T-cell (primary cell): ENCODE results near the gene METTL22. TPM values are rescaled to one million over a fixed set of nuclear protein-coding genes. Genes with fewer than 3 reads are reported as not detected.

Experiments used
- ATAC-seq, 4 experiments: fragments of 200-7000 bp in 3 of 4; fragments of 150-1000 bp in 1 of 4; cut with Tn5 transposase; replicated peaks in 1 of 4; 1 replicate in 3 of 4; 2 replicates in 1 of 4; pipeline ENCODE4 v1.10.0; 2021; ENCODE audit warnings: moderate library complexity in 3 of 4, mild to moderate bottlenecking in 2 of 4, moderate number of reproducible peaks in 1 of 4
- CTCF ChIA-PET, 2 donors: fragments of 300-600 bp; sonication (Branson Sonifier 250); formaldehyde crosslinking; loops; one replicate each; lab custom pipeline; 2022; ENCODE audit warnings: antibody characterized with exemption in 2 of 2; lab: Charles Lee
- POLR2A ChIA-PET, 2 donors: fragments of 300-600 bp; sonication (Branson Sonifier 250); formaldehyde crosslinking; loops; one replicate each; lab custom pipeline; 2022; ENCODE audit warnings: antibody characterized with exemption in 2 of 2; lab: Charles Lee
- DNase-seq, 35 experiments: peaks; one replicate each; pipeline versions ENCODE4 v3.0.0 to v3.0.0-alpha.2; 2013 to 2023
- H3K27ac ChIP-seq: one replicate; pipeline ENCODE4 v1.5.1; 2013; ENCODE audit warnings: low read length
- H3K27me3 ChIP-seq, 2 experiments: replicated peaks in 1 of 2; 1 replicate in 1 of 2; 2 replicates in 1 of 2; pipeline versions ENCODE4 v1.6.1 to v1.7.0; 2013; ENCODE audit warnings: low read length in 1 of 2, mixed read lengths in 1 of 2; ENCODE audit not compliant: control insufficient read depth in 2 of 2, insufficient read depth in 2 of 2; ENCODE audit errors: extremely low read depth in 1 of 2
- H3K36me3 ChIP-seq, 2 donors: 1 replicate in 1 of 2; 2 replicates in 1 of 2; pipeline versions ENCODE4 v1.6.1 to v1.7.0; 2013; ENCODE audit warnings: low read length in 1 of 2; ENCODE audit not compliant: control insufficient read depth in 2 of 2, insufficient read depth in 1 of 2; ENCODE audit errors: extremely low read depth in 1 of 2
- H3K4me1 ChIP-seq, 2 experiments: 1 replicate in 1 of 2; 2 replicates in 1 of 2; pipeline versions ENCODE4 v1.6.1 to v1.7.0; 2013; ENCODE audit warnings: low read length in 2 of 2, mixed read lengths in 1 of 2; ENCODE audit not compliant: insufficient read depth in 2 of 2, control insufficient read depth in 1 of 2; ENCODE audit errors: extremely low read depth in 1 of 2
- H3K4me3 ChIP-seq, 2 donors: 1 replicate in 1 of 2; 2 replicates in 1 of 2; pipeline versions ENCODE4 v1.5.1 to v1.7.0; 2013; ENCODE audit warnings: mild to moderate bottlenecking in 2 of 2, low read length in 1 of 2, moderate library complexity in 1 of 2; ENCODE audit not compliant: control insufficient read depth in 1 of 2; ENCODE audit errors: extremely low read depth in 1 of 2
- H3K9me3 ChIP-seq: 2 replicates; pipeline ENCODE4 v1.7.0; 2013
- H3K27ac Mint-ChIP-seq, 2 donors: one replicate each; pipeline ENCODE4 v1.8.0; 2020 to 2021; ENCODE audit warnings: mild to moderate bottlenecking in 2 of 2, mixed read lengths in 2 of 2
- H3K27me3 Mint-ChIP-seq, 2 donors: one replicate each; pipeline ENCODE4 v1.8.0; 2021 to 2022; ENCODE audit warnings: mixed read lengths in 2 of 2
- H3K36me3 Mint-ChIP-seq: one replicate; pipeline ENCODE4 v1.8.0; 2021; ENCODE audit warnings: mixed read lengths
- H3K4me1 Mint-ChIP-seq, 3 donors: one replicate each; pipeline ENCODE4 v1.8.0; 2020 to 2022; ENCODE audit warnings: mixed read lengths in 3 of 3, mild to moderate bottlenecking in 1 of 3
- H3K4me3 Mint-ChIP-seq, 3 donors: one replicate each; pipeline ENCODE4 v1.8.0; 2020 to 2022; ENCODE audit warnings: mild to moderate bottlenecking in 3 of 3, mixed read lengths in 3 of 3, moderate library complexity in 3 of 3
- H3K9me3 Mint-ChIP-seq, 3 donors: one replicate each; pipeline ENCODE4 v1.8.0; 2020 to 2022; ENCODE audit warnings: mixed read lengths in 3 of 3
- WGBS: methylation state at CpG from one replicate; pipeline ENCODE4 v1.1.5; 2013; ENCODE audit warnings: missing lambda C conversion rate; ENCODE audit not compliant: insufficient coverage; 5-methylcytosine and 5-hydroxymethylcytosine counted together
- total RNA-seq, 35 experiments: library from RNA in 6 of 35; stranded (reverse) in 6 of 35; fragments of 120-200 nt in 1 of 35; gene quantifications; one replicate each; pipeline versions ENCODE4 v1.2.1 to v1.2.4 and lab custom pipeline; 2013 to 2026

The METTL22 gene
- total RNA-seq, 5 donors from 2014 or later (not counting 1 experiment from before 2014, with no cell fraction given): 27.6 to 53.4 (median 34.4) TPM

GRCh38 chr16:8668113-8668512 is 46.6 kb downstream of the METTL22 start:
- Histone ChIP-seq H3K27ac (no peak overlapping the region), H3K4me1 (no peaks in the 10 kb centered on the region), H3K4me3 (no peak overlapping the region), H3K36me3 (peaks cover 6 to 15% of the 10 kb centered on the region in 2 donors), H3K27me3 (no peaks in the 10 kb centered on the region), H3K9me3 (no peaks in the 10 kb centered on the region)
- ChIA-PET POLR2A (no interaction called here), CTCF (no interaction called here)
- Mint-ChIP-seq H3K27ac (no peak overlapping the region), H3K36me3 (peaks cover 29% of the 10 kb centered on the region), H3K27me3 (no peaks in the 10 kb centered on the region), H3K9me3 (no peaks in the 10 kb centered on the region), H3K4me3 (no peak overlapping the region), H3K4me1 (no peaks in the 10 kb centered on the region)
- ATAC-seq (no peak), DNase-seq (no peak)
- 78% methylated on average over 2 of the region's 5 CpGs for WGBS

- DNase-seq: no peak
Measured at GRCh38 chr16:8669481-8669880, 48.0 kb downstream of the METTL22 start.

GRCh38 chr16:8670014-8670560 is 48.6 kb downstream of the METTL22 start:
- CTCF ChIA-PET: interaction anchor here in 1 of 2 donors (0.5 to 0.6 kb wide), 2 partner anchors 11 to 579 kb away, joined by 4 to 9 read pairs; no protein-coding TSS in a partner anchor
- peaks cover 7 to 11% (median 9%) of the 10 kb centered on the region in 3 donors for H3K4me1 Mint-ChIP-seq
- POLR2A ChIA-PET: no interaction called here
- H3K4me3 ChIP-seq: no peak overlapping the region
- peaks cover 6 to 11% of the 10 kb centered on the region in 2 experiments for H3K4me1 ChIP-seq
- peaks cover 6 to 8% of the 10 kb centered on the region in 2 donors for H3K36me3 ChIP-seq
- H3K27me3 Mint-ChIP-seq: no peaks in the 10 kb centered on the region
- peaks cover 22% of the 10 kb centered on the region for H3K36me3 Mint-ChIP-seq
- H3K9me3 Mint-ChIP-seq: no peaks in the 10 kb centered on the region
- no peaks in the 10 kb centered on the region for H3K9me3 ChIP-seq
- DNase-seq (no peak), ATAC-seq (no peak)
- no peak overlapping the region for H3K4me3 Mint-ChIP-seq
- no peak overlapping the region for H3K27ac ChIP-seq
- no CpG with 5 or more reads among the region's 1 CpG for WGBS
- no peaks in the 10 kb centered on the region for H3K27me3 ChIP-seq
- H3K27ac Mint-ChIP-seq: no peak overlapping the region

More at GRCh38 chr16:8669481-8669880, 48.0 kb downstream of the METTL22 start:
- Mint-ChIP-seq H3K4me3 (no peak overlapping the region), H3K4me1 (peaks cover 4 to 7% (median 6%) of the 10 kb centered on the region in 3 donors), H3K27ac (no peak overlapping the region), H3K27me3 (no peaks in the 10 kb centered on the region), H3K9me3 (no peaks in the 10 kb centered on the region), H3K36me3 (peaks cover 25% of the 10 kb centered on the region)
- ChIA-PET CTCF (interaction anchor here (0.6 kb wide), 2 partner anchors 8 to 267 kb away, joined by 4 to 5 read pairs; no protein-coding TSS in a partner anchor), POLR2A (no interaction called here)
- ATAC-seq: no peak
- H3K9me3 ChIP-seq: no peaks in the 10 kb centered on the region
- H3K4me3 ChIP-seq: no peak overlapping the region
- no CpG with 5 or more reads among the region's 1 CpG for WGBS
- H3K36me3 ChIP-seq: peaks cover 6 to 11% of the 10 kb centered on the region in 2 donors
- no peaks in the 10 kb centered on the region for H3K27me3 ChIP-seq
- H3K27ac ChIP-seq: no peak overlapping the region
- peaks cover under 1 to 5% of the 10 kb centered on the region in 2 experiments for H3K4me1 ChIP-seq

GRCh38 chr16:8673611-8674412 is 52.3 kb downstream of the METTL22 start:
- ATAC-seq: peak in 3 of 4 experiments; percentile 44 to 51 (median 46)
- peak overlapping the region; percentile 78 to 85 (median 83) for H3K4me3 Mint-ChIP-seq
- Histone ChIP-seq H3K9me3 (no peaks in the 10 kb centered on the region), H3K27ac (no peak overlapping the region), H3K36me3 (no peaks in the 10 kb centered on the region), H3K4me1 (peaks cover 12 to 24% of the 10 kb centered on the region in 2 experiments), H3K4me3 (peak overlapping the region; percentile 60 to 88), H3K27me3 (peaks cover 0 to 3% of the 10 kb centered on the region in 2 experiments)
- peak overlapping the region; percentile 66 to 79 for H3K27ac Mint-ChIP-seq
- ChIA-PET CTCF (no interaction called here), POLR2A (interaction anchor here in 1 of 2 donors (0.6 kb wide), 1 partner anchor 10 kb away, joined by 3 read pairs; no protein-coding TSS in a partner anchor)
- peak in 1 of 35 experiments; percentile 3 for DNase-seq
- no peaks in the 10 kb centered on the region for H3K27me3 Mint-ChIP-seq
- peaks cover 9% of the 10 kb centered on the region for H3K36me3 Mint-ChIP-seq
- H3K9me3 Mint-ChIP-seq: no peaks in the 10 kb centered on the region
- WGBS: 21% methylated on average over 18 of the region's 24 CpGs
- peaks cover 19 to 23% (median 20%) of the 10 kb centered on the region in 3 donors for H3K4me1 Mint-ChIP-seq

- WGBS: 0% methylated on average over 36 of the region's 49 CpGs
- ChIA-PET POLR2A (no interaction called here), CTCF (no interaction called here)
- ATAC-seq (peak; percentile 98 to 99 (median 98)), DNase-seq (peak; percentile 78 to 91 (median 85))
- Mint-ChIP-seq H3K27ac (peak within 1 kb of the TSS; percentile 82 to 87), H3K4me3 (peak within 1 kb of the TSS; percentile 83 to 92 (median 85)), H3K9me3 (peaks cover 0 to 1% (median under 1%) of the 10 kb centered on the region in 3 donors), H3K36me3 (peaks cover 12% of the 10 kb centered on the region), H3K27me3 (no peaks in the 10 kb centered on the region), H3K4me1 (peaks cover 19 to 23% (median 20%) of the 10 kb centered on the region in 3 donors)
- peaks cover 12 to 24% of the 10 kb centered on the region in 2 experiments for H3K4me1 ChIP-seq
- peak within 1 kb of the TSS; percentile 88 to 89 for H3K4me3 ChIP-seq
- peak within 1 kb of the TSS; percentile 54 for H3K27ac ChIP-seq
- H3K9me3 ChIP-seq: no peaks in the 10 kb centered on the region
- peaks cover 0 to 3% of the 10 kb centered on the region in 2 experiments for H3K27me3 ChIP-seq
- H3K36me3 ChIP-seq: no peaks in the 10 kb centered on the region
Measured at GRCh38 chr16:8674413-8675022, 53.0 kb downstream of the METTL22 start, which contains the start of gene ABAT. TSS of gene ABAT (plus strand) at chr16:8674617. CDS start at chr16:8735740, 61,123 bp downstream.
